ENCODE results near the gene BTBD17. TPM values are rescaled to one million over a fixed set of nuclear protein-coding genes. Genes with fewer than 3 reads are reported as not detected.

The BTBD17 gene
- total RNA-seq, 2 experiments from 2014 or later: not detected

Other genes with a start within 250 kb of the BTBD17 start
- 1,000 to 10,000 TPM in 1 of 2 experiments, 100 to 1,000 TPM in 1; 959 to 1,020 TPM for gene RPL38, start 158.2 kb downstream of the BTBD17 start, total RNA-seq
- gene TTYH2, start 148.3 kb downstream of the BTBD17 start, total RNA-seq: 1 to 10 TPM; 4.7 to 6.3 TPM
- under 1 TPM; 0.52 to 0.84 TPM for gene DNAI2, start 87.6 kb downstream of the BTBD17 start, total RNA-seq
- gene KIF19, start 35.6 kb downstream of the BTBD17 start, total RNA-seq: under 1 TPM; 0.37 TPM
- not detected for gene GPR142, start 5.6 kb upstream of the BTBD17 start, total RNA-seq
- under 1 TPM in 1 of 2 experiments, not detected in 1; 0.32 TPM for gene GPRC5C, start 70.2 kb upstream of the BTBD17 start, total RNA-seq
- 1 to 10 TPM; 2.1 to 2.8 TPM for gene CD300A, start 104.8 kb upstream of the BTBD17 start, total RNA-seq
- gene CD300LB, start 169.6 kb upstream of the BTBD17 start, total RNA-seq: not detected
- gene CD300C, start 184.2 kb upstream of the BTBD17 start, total RNA-seq: under 1 TPM; 0.47 to 0.57 TPM
- gene CD300H, start 205.6 kb upstream of the BTBD17 start, total RNA-seq: not detected
- gene CD300LD, start 230.4 kb upstream of the BTBD17 start, total RNA-seq: not detected

Data from activated CD8-positive, alpha-beta T cell treated with anti-CD3 and anti-CD28 coated beads, Interleukin-2, amount 10 ng/mL, durations not matched to agents 7 days and 5 days (primary cell).